GM12874 (cell line): ENCODE measurements around the gene RNF152.

ENCODE experiments used
- TF ChIP-seq, protein P1 (sequence below): IDR thresholded peaks from 2 replicates; pipeline ENCODE4 v1.5.1; 2011; ENCODE audit warnings: low read depth, mild to moderate bottlenecking, control low read depth, low read length, moderate library complexity; ENCODE audit not compliant: insufficient read depth

Gene RNF152

DNA sequence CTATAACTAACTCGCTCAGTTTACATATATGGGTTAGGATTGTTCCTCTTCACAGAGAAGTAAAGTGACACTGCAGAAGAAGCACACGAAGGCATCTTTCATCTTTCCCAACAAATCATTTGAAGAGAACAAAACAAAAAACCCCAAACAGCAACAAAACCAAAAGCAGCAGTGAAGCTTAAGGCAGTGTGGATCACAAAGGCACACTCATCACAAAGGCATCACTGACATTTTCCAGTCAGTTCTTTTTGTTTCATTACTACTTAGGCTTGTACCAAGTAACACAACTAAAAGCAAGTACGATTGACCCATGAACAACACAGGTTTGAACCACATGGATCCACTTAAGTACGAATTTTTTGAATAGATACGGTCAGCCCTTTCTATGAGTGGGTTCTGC lies 75.7 kb downstream of the RNF152 start:
- TF ChIP-seq, protein P1, sequence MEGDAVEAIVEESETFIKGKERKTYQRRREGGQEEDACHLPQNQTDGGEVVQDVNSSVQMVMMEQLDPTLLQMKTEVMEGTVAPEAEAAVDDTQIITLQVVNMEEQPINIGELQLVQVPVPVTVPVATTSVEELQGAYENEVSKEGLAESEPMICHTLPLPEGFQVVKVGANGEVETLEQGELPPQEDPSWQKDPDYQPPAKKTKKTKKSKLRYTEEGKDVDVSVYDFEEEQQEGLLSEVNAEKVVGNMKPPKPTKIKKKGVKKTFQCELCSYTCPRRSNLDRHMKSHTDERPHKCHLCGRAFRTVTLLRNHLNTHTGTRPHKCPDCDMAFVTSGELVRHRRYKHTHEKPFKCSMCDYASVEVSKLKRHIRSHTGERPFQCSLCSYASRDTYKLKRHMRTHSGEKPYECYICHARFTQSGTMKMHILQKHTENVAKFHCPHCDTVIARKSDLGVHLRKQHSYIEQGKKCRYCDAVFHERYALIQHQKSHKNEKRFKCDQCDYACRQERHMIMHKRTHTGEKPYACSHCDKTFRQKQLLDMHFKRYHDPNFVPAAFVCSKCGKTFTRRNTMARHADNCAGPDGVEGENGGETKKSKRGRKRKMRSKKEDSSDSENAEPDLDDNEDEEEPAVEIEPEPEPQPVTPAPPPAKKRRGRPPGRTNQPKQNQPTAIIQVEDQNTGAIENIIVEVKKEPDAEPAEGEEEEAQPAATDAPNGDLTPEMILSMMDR, result no peak

DNA sequence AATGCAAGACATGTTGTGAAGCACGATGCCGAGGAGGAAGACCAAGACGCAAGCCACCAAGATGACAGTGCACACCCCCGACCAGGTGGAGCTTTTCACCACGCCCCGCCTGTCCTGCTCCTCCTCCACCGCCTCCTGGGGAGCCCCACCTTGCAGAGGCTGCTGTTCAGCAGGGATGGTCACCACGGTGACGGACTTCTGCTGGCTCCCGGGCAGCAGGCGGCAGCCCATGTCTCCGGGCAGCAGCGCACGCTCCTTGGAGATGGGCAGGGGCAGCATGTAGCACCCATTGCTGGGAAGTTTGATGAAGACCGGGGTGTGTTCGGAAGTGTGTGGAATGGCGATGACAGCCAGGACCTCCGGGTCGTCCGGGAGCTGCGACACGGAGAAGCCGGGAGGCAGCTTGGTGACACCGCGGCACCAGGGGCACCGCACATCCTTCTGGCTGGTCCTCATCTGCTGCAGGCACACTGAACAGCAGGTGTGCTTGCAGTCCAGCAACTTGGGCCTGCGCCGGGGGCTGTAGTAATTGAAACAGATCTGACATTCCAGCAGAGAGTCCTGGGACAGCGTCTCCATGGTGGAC lies 76.8 kb downstream of the RNF152 start:
- TF ChIP-seq, protein P1, result no peak

DNA sequence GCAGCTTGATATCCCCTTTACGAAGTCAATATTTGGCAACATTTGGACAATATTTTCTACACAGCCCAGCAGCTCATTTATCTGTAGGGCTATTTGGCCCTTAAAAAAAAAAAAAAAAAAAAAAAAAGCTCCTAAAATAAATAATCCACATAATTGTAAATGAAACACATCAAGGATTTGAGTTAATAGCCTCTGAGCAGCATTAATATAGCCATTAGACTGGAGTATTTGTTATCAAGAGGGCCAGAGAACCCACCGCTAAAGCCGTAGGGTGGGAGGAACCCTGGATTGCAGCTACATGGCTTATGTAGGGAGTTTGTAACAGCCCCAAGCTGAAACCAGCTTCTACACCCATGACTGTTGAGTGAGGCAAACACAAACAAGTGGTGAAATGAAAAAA lies 84.5 kb downstream of the RNF152 start:
- TF ChIP-seq, protein P1, result no peak

DNA sequence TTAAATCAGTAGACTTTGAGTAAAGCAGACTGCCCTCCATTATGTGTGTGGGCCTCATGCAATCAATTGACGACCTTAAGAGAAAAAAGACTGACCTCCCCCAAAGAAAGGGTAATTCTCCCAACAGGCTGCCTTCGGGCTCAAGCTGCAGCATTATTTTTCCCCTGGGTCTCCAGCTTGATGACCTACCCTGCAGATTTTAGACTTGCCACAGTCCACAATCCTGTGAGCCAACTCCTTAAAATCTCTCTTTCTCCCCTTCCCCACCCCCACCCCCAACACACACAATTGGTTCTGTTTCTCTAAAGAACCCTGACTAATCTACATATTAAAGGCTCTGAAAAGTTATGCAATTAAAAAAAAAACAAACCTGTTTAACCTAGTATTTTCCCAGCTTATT lies 89.4 kb downstream of the RNF152 start:
- TF ChIP-seq, protein P1, result no peak

DNA sequence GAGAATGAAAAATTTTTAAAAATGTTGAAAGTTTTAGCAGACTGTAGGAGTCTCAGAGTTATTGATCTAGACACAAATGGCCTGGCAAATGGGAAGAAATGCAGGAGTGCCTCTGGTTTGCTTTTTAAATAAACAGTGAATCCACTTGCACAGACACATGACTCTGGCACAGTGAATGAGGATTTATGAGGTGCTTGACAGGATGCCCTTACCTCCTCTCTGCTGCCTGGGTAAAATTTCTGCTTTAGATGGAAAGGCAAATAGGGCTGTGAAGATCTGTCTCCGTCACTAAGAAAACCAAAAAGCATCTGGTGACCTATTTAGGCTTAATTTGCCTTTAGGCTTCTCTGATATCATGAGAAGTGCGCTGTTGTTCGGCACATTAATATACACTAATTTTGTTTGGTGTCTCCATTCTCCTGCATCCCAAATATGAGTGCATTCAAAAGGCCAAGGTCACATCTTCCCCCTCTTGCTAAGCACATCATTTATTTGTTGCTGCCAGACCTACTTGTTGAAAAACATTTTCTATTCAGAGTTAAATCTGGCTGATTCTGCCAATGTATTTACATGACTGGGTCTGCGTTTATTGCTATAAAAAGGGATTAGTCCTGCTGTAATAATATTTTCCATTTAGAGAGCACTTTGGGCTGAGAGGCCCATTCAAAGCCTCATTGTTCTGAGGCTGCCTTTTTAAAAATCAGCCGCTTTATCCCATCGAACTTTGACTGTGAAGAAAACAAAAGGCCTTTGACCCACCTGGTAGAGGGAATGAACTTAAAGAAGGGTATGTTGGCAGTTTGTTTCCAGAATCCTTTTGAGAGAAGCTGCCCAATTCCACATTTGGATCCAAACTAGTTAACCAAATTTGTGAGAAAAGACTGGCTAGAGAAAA lies 94.9 kb downstream of the RNF152 start:
- TF ChIP-seq, protein P1, result no peak

DNA sequence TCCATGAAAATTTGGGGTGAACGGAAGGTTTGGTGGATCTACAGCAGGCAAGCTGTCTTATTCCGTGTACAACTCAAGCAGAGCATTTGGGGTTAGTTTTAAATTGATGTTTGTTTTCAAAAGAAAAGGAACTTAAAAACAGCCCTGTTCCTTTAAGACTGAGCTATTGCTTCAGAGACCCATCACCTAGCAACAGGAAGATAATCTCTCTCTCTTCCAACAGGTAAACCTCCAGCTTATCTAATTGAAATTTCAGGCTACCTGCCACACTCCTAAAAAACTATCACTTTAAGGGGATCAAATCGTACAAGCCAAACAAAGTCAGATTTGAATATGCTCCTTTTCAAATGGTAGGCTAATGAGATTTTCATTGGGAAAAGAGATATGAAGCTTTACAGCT lies 101.8 kb downstream of the RNF152 start:
- TF ChIP-seq, protein P1, result no peak

DNA sequence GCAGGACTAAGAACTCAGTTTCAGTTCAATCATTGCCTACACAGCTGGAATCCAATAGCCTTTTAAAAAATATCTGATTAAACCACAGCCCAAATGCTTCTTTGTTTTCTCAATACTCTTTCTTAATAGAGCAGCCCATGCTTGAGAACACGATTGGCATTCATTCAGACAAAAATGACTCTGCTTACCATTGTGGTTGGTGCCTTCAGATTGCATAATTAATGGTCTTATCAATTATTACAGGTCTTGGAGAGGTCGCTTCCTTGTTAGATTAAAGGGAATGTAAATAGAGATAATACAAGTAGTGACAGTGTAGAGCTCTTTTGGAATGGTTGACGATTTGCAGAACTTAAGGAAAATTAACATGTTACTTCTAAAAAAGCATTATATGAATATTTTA lies 107.2 kb downstream of the RNF152 start:
- TF ChIP-seq, protein P1, result no peak
